Measurements from ENCODE around the gene LHX4. TPM values are rescaled to one million over a fixed set of nuclear protein-coding genes. Genes with fewer than 3 reads are reported as not detected.
"Not testable (repeated sequence)": the region's sequence is repeated elsewhere in the genome, so short reads cannot be mapped to it uniquely, and the experiment has no call there.

Gene LHX4
- polyA plus RNA-seq, 1 donor from 2014 or later: 0.25 TPM

DNA sequence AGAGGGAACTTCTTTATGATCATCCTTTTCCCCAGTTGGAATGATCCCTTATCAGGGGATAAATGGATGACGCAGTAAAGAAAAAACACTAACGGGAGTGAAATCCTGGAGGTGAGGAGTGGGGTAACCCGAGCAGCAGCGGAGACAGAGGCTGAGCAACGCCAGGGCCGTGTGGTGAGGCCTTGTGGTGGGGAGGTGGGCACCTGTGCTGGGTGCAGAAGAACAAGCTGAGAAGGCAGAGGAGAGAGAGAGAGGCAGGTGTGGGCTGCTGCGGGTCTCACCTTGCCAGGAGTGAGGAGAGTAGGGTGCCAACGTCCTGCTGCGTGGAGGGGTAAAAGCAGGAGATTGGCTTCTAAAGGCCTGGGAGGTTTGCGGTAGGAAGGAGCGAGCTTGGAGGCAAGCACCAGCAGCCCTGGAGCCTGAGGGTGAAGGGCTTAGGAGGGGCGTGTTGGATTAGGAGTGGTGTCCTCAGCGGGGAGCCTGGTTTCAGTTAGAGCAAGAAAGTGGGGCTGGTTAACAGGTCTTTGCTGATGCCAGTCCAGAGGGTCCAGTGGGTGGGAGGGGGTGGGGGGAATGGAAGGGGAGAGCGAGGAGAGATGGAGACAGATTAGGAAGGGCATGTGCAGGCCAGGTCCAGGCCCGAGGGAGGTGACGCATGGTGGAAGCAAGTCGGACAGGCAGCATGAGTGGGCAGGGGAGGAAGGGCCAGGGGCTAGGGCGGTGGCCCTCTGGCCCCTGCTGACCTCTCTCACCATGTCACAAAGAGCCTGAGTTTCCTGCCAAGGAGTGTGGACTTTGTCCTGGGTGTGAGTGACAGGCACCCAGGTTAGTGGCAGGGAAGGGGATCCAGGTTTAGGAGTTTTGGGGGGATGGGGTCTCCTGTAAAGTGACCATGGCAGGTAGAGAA, 36.7 kb upstream of the LHX4 start:
- Mint-ChIP-seq H3K4me3 (no peak overlapping the region), H3K36me3 (peaks cover 5% of the 10 kb centered on the region), H3K4me1 (peaks cover 0 to 5% (median 0%) of the 10 kb centered on the region in 3 donors), H3K27me3 (no peaks in the 10 kb centered on the region), H3K9me3 (peaks cover 0 to 2% (median 0%) of the 10 kb centered on the region in 3 donors), H3K27ac (peak overlapping the region in 1 of 3 donors; percentile 35)

DNA sequence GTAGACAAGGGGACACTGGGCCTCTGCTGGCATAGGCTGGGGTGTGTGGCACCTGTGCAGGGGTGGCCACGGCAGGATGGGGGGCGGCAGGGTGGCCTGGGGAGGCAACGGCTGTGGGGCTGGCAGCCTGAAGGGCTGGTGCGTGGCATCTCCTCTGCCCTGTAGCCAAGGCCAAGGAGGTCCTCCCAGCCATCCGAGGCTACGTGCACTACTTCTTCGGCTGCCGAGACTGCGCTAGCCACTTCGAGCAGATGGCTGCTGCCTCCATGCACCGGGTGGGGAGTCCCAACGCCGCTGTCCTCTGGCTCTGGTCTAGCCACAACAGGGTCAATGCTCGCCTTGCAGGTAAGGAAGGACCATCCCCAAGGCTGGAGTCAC, 36.0 kb upstream of the LHX4 start:
- H3K4me1 Mint-ChIP-seq: peaks cover 0 to 5% (median 0%) of the 10 kb centered on the region in 3 donors
- H3K36me3 Mint-ChIP-seq: peaks cover 5% of the 10 kb centered on the region
- H3K27me3 Mint-ChIP-seq: no peaks in the 10 kb centered on the region
- H3K4me3 Mint-ChIP-seq: no peak overlapping the region
- peak overlapping the region in 1 of 3 donors; percentile 35 for H3K27ac Mint-ChIP-seq
- H3K9me3 Mint-ChIP-seq: peaks cover 0 to 2% (median 0%) of the 10 kb centered on the region in 3 donors

DNA sequence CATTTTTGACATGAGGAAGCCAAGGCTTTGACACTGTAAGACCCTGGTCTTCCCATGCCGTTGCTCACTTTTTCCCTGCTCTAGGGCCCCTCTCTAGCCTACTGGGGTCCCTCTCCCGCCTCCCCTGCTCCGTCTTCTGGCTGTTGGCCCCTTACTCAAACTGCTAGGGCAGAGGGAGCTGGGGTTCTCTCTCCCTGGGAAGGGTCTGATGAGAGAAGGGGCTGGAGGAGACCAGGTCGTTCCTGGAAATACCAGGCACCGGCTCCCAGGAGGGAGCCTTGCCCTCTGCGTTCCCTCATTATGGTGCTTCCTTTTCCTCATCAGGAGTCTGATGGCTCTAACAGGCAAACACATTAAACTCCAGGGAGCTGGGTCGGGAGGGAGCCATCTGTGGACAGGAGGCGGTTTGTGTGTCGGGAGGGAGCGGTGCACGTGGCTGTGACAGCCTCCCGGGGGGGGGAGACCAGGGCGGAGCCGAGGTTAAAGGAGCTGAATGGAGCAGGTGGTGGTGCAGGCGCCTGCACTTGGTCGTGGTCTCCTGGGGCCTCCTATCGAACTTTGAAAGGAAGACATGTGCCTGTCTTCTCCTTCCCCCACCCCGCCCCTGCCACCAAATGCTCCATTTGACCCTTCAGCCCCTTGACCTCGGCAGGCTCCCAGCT, 35.4 kb upstream of the LHX4 start:
- peaks cover 0 to 2% (median 0%) of the 10 kb centered on the region in 3 donors for H3K9me3 Mint-ChIP-seq
- peaks cover 0 to 5% (median 0%) of the 10 kb centered on the region in 3 donors for H3K4me1 Mint-ChIP-seq
- no peak overlapping the region for H3K27ac Mint-ChIP-seq
- H3K36me3 Mint-ChIP-seq: peaks cover 5% of the 10 kb centered on the region
- H3K4me3 Mint-ChIP-seq: no peak overlapping the region
- no peaks in the 10 kb centered on the region for H3K27me3 Mint-ChIP-seq

DNA sequence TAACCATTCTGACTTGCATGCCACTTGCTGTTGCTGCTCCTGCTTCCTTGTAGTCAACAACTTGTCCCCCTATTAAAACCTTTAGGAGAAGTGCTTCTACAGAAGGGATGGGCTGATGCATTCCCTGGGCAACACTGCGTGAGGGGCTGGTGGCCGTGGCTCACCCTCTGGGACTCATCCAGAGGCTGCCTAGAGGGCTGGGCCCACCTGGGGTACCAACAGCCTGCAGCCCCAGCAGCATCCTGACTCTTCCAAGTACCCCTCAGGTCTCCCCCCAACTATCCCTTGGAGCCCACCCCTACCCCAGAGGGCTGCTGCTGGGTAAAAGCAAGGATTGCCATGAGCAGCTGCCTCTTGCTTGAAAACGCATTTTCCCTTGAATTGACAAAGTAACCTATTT, 34.7 kb upstream of the LHX4 start:
- Mint-ChIP-seq H3K4me1 (peaks cover 0 to 5% (median 0%) of the 10 kb centered on the region in 3 donors), H3K27me3 (no peaks in the 10 kb centered on the region), H3K4me3 (no peak overlapping the region), H3K36me3 (peaks cover 5% of the 10 kb centered on the region), H3K27ac (no peak overlapping the region), H3K9me3 (peaks cover 0 to 2% (median 0%) of the 10 kb centered on the region in 3 donors)

DNA sequence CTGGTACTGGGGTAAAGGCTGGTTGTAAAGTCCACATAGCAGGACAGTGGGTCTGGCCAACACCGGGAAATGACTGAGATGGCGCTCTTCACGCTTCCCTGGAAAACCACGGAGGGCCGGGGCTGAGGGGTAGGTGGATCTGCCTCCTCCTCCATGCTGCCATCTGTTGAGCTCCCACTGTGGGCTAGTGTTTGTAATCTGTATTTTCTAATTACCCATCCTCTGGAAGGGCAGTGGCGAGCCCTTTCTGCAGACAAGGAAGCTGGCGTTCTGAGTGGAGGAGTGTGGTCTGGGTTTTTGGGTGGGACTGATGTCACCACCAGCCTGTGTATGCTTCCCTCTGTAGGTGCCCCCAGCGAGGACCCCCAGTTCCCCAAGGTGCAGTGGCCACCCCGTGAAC, 34.1 kb upstream of the LHX4 start:
- Mint-ChIP-seq H3K9me3 (peaks cover 0 to 2% (median 0%) of the 10 kb centered on the region in 3 donors), H3K36me3 (peaks cover 5% of the 10 kb centered on the region), H3K4me1 (peaks cover 0 to 5% (median 0%) of the 10 kb centered on the region in 3 donors), H3K4me3 (no peak overlapping the region), H3K27ac (no peak overlapping the region), H3K27me3 (no peaks in the 10 kb centered on the region)

- Mint-ChIP-seq H3K27ac (no peak overlapping the region), H3K9me3 (peaks cover 0 to 2% (median 0%) of the 10 kb centered on the region in 3 donors), H3K4me1 (peaks cover 0 to 5% (median 0%) of the 10 kb centered on the region in 3 donors), H3K4me3 (no peak overlapping the region), H3K36me3 (peaks cover 2% of the 10 kb centered on the region), H3K27me3 (no peaks in the 10 kb centered on the region)
These were observed 33.5 kb upstream of the LHX4 start for GRCh38 chr1:180196436-180197003.

DNA sequence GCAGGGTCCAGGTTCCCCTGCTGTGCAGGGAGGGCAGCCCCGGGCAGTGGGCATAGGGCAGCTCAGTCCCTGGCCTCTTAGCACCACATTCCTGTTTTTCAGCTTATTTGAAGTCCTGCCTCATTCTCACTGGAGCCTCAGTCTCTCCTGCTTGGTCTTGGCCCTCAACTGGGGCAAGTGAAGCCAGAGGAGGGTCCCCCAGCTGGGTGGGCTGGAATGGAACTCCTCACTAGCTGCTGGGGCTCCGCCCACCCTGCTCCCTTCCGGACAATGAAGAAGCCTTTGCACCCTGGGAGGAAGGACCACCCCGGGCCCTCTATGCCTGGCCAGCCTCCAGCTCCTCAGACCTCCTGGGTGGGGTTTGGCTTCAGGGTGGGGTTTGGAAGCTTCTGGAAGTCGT, 32.8 kb upstream of the LHX4 start:
- peaks cover 2% of the 10 kb centered on the region for H3K36me3 Mint-ChIP-seq
- no peaks in the 10 kb centered on the region for H3K27me3 Mint-ChIP-seq
- peaks cover 0 to 3% (median 0%) of the 10 kb centered on the region in 3 donors for H3K4me1 Mint-ChIP-seq
- no peak overlapping the region for H3K4me3 Mint-ChIP-seq
- peaks cover 0 to 2% (median 0%) of the 10 kb centered on the region in 3 donors for H3K9me3 Mint-ChIP-seq
- H3K27ac Mint-ChIP-seq: no peak overlapping the region

DNA sequence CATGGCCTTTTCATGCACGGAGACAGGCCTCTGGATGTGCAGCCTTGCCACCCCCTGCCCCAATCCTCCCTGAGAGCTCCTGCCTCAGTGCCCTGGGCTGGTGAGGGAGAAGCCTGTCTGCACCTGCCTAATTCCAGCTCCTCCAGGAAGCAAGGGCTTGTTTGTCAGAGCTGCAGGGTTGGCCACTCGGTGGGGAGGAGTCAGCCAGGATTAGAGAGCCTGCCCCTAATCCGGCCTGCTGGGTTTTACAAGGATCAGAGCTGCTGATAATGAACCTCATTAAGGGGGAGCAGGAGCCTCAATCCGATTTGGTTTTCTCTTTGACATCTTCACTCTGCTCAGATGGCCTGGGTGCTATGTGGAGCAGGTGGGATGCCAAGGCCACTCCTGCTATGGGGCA, 31.9 kb upstream of the LHX4 start:
- Mint-ChIP-seq H3K4me3 (no peak overlapping the region), H3K27me3 (no peaks in the 10 kb centered on the region), H3K4me1 (no peaks in the 10 kb centered on the region), H3K27ac (no peak overlapping the region), H3K36me3 (peaks cover 2% of the 10 kb centered on the region), H3K9me3 (peaks cover 0 to 2% (median 0%) of the 10 kb centered on the region in 3 donors)

- H3K27me3 Mint-ChIP-seq: no peaks in the 10 kb centered on the region
- no peak overlapping the region for H3K4me3 Mint-ChIP-seq
- peaks cover 0 to 2% (median 0%) of the 10 kb centered on the region in 3 donors for H3K9me3 Mint-ChIP-seq
- no peaks in the 10 kb centered on the region for H3K4me1 Mint-ChIP-seq
- no peak overlapping the region for H3K27ac Mint-ChIP-seq
- H3K36me3 Mint-ChIP-seq: peaks cover 2% of the 10 kb centered on the region
These were observed 31.5 kb upstream of the LHX4 start for GRCh38 chr1:180198611-180199010.

- H3K27me3 Mint-ChIP-seq: no peaks in the 10 kb centered on the region
- H3K9me3 Mint-ChIP-seq: peaks cover 0 to 2% (median 0%) of the 10 kb centered on the region in 3 donors
- no peaks in the 10 kb centered on the region for H3K4me1 Mint-ChIP-seq
- H3K36me3 Mint-ChIP-seq: peaks cover 2% of the 10 kb centered on the region
- no peak overlapping the region for H3K27ac Mint-ChIP-seq
- H3K4me3 Mint-ChIP-seq: no peak overlapping the region
These were observed 31.0 kb upstream of the LHX4 start for GRCh38 chr1:180199018-180199417.

GRCh38 chr1:180201451-180202200, 28.4 kb upstream of the LHX4 start:
- Mint-ChIP-seq H3K4me3 (no peak overlapping the region), H3K27me3 (no peaks in the 10 kb centered on the region), H3K27ac (no peak overlapping the region), H3K9me3 (no peaks in the 10 kb centered on the region), H3K4me1 (no peaks in the 10 kb centered on the region), H3K36me3 (peaks cover 2% of the 10 kb centered on the region)

- H3K4me1 Mint-ChIP-seq, H3K27ac Mint-ChIP-seq, H3K4me3 Mint-ChIP-seq, H3K36me3 Mint-ChIP-seq, H3K9me3 Mint-ChIP-seq, H3K27me3 Mint-ChIP-seq: not testable (repeated sequence)
These were observed 27.5 kb upstream of the LHX4 start for GRCh38 chr1:180202588-180202987.

DNA sequence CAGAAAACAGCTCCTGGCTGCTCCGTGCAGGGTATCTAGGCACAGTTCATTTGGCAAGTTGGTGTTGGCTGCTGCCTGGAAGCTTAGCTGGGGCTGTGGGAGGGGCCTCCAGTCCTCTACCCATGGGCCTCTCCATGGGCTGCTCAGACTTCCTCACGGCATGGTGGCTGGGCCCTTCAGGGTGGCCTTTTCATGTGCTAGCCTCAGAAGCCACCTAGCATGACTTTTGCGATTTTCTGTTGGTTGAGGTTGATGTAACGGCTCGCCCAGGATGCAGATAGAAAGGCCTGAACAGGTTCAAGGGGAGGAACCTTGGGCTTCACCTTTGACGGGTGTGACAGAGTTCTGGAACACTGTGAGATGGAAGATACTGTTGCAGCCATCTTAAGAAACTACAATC, 25.8 kb upstream of the LHX4 start:
- Mint-ChIP-seq H3K27me3 (no peaks in the 10 kb centered on the region), H3K4me1 (peaks cover 0 to 2% (median 0%) of the 10 kb centered on the region in 3 donors), H3K36me3 (no peaks in the 10 kb centered on the region), H3K27ac (peak overlapping the region in 1 of 3 donors; percentile 37), H3K4me3 (no peak overlapping the region), H3K9me3 (no peaks in the 10 kb centered on the region)

- Mint-ChIP-seq H3K27ac (no peak overlapping the region), H3K4me1 (peaks cover 0 to 2% (median 0%) of the 10 kb centered on the region in 3 donors), H3K27me3 (no peaks in the 10 kb centered on the region), H3K36me3 (no peaks in the 10 kb centered on the region), H3K9me3 (no peaks in the 10 kb centered on the region), H3K4me3 (no peak overlapping the region)
These were observed 23.5 kb upstream of the LHX4 start for GRCh38 chr1:180206581-180206980.

All from IgD-negative memory B cell (primary cell).